Gastroesophageal sphincter (tissue), 4 donors: ENCODE measurements around the gene B4GALT6. TPM values are rescaled to one million over a fixed set of nuclear protein-coding genes. Genes with fewer than 3 reads are reported as not detected.

Experiments used
- ATAC-seq: fragments of 150-250 bp; one replicate; pipeline ENCODE4 v1.9.1; 2016; ENCODE audit warnings: mild to moderate bottlenecking, moderate library complexity
- H3K27ac ChIP-seq, 4 donors: fragments of 200-600 bp; sonication (generic) in 3 of 4; 1 replicate in 3 of 4; 2 replicates in 1 of 4; pipeline ENCODE4 v1.5.1; 2016 to 2019
- H3K27me3 ChIP-seq: fragments of 200-600 bp; sonication (generic); one replicate; pipeline ENCODE4 v1.5.1; 2019
- H3K36me3 ChIP-seq, 2 donors: fragments of 200-600 bp; sonication (generic); one replicate each; pipeline ENCODE4 v1.5.1; 2019; ENCODE audit warnings: control low read depth in 1 of 2
- H3K4me1 ChIP-seq, 3 donors: fragments of 200-600 bp; sonication (generic); 1 replicate in 2 of 3; 2 replicates in 1 of 3; pipeline ENCODE4 v1.5.1; 2016 to 2019; ENCODE audit warnings: control low read depth in 2 of 3
- H3K4me3 ChIP-seq, 2 donors: fragments of 200-600 bp; sonication (generic); one replicate each; pipeline ENCODE4 v1.5.1; 2019; ENCODE audit warnings: mild to moderate bottlenecking in 1 of 2, moderate library complexity in 1 of 2
- H3K9me3 ChIP-seq, 3 donors: fragments of 200-600 bp; sonication (generic); one replicate each; pipeline ENCODE4 v1.5.1; 2017 to 2019; ENCODE audit warnings: control low read depth in 2 of 3
- EP300 ChIP-seq: sonication (generic); formaldehyde crosslinking; IDR thresholded peaks from one replicate; pipeline ENCODE4 v1.6.1; 2017; ENCODE audit warnings: antibody characterized with exemption, mild to moderate bottlenecking
- POLR2A ChIP-seq, 2 donors: fragments of 450-650 bp; IDR thresholded peaks; one replicate each; pipeline ENCODE4 v1.6.1; 2017; ENCODE audit warnings: antibody characterized with exemption in 2 of 2, mild to moderate bottlenecking in 2 of 2, moderate library complexity in 1 of 2
- POLR2AphosphoS5 ChIP-seq: sonication (generic); formaldehyde crosslinking; IDR thresholded peaks from one replicate; pipeline ENCODE4 v1.6.1; 2017; ENCODE audit warnings: antibody characterized with exemption
- WGBS, 2 donors: methylation state at CpG; one replicate each; pipeline ENCODE4 v1.1.5; 2018; ENCODE audit warnings: low coverage in 1 of 2; 5-methylcytosine and 5-hydroxymethylcytosine counted together
- total RNA-seq, 4 donors: library from RNA; depleted of rRNA; stranded (reverse); fragments of >200 nt; gene quantifications; one replicate each; pipeline ENCODE4 v1.1.0, GENCODE V29; 2016
- TF ChIP-seq, protein P1 (sequence below), 4 experiments: fragments of 200-600 bp in 2 of 4; fragments of 450-650 bp in 2 of 4; sonication (generic) in 1 of 4; IDR thresholded peaks; one replicate each; pipeline ENCODE4 v1.5.1; 2017 to 2019; ENCODE audit warnings: antibody characterized with exemption in 4 of 4, mild to moderate bottlenecking in 2 of 4, moderate library complexity in 2 of 4

Gene B4GALT6
- total RNA-seq, 4 donors from 2014 or later = 3.0 to 12.0 (median 5.8) TPM

DNA sequence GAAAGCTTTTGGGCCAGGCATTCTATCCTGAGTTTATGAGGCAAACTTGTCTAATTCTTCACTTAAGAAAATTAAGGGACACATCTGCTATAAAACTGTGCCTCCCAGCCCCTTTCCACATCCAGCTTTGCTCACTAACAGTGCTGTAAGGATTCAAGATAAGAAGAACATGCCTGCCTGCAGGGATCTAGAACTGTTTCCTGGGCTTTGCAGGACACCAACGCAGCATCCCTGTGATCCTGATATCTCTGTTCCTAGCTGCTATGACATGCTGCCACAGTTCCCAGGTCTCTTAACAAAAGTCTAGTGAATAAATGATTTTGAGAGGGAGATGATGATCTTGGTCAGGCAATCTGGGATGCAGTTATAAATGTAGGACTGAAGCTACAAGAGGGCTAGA, 12.4 kb downstream of the B4GALT6 start:
- H3K4me1 ChIP-seq = peaks cover 0 to 12% (median 0%) of the 10 kb centered on the region in 3 donors
- no peaks in the 10 kb centered on the region for H3K9me3 ChIP-seq
- H3K27me3 ChIP-seq = no peaks in the 10 kb centered on the region
- H3K4me3 ChIP-seq = no peak overlapping the region
- H3K36me3 ChIP-seq = no peaks in the 10 kb centered on the region
- no peak for ATAC-seq
- no peak for TF ChIP-seq POLR2A (IDR thresholded peaks at IDR 0.05)
- TF ChIP-seq, protein P1, sequence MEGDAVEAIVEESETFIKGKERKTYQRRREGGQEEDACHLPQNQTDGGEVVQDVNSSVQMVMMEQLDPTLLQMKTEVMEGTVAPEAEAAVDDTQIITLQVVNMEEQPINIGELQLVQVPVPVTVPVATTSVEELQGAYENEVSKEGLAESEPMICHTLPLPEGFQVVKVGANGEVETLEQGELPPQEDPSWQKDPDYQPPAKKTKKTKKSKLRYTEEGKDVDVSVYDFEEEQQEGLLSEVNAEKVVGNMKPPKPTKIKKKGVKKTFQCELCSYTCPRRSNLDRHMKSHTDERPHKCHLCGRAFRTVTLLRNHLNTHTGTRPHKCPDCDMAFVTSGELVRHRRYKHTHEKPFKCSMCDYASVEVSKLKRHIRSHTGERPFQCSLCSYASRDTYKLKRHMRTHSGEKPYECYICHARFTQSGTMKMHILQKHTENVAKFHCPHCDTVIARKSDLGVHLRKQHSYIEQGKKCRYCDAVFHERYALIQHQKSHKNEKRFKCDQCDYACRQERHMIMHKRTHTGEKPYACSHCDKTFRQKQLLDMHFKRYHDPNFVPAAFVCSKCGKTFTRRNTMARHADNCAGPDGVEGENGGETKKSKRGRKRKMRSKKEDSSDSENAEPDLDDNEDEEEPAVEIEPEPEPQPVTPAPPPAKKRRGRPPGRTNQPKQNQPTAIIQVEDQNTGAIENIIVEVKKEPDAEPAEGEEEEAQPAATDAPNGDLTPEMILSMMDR (IDR thresholded peaks at IDR 0.05) = no peak
- TF ChIP-seq EP300 = no peak
- no peak for TF ChIP-seq POLR2AphosphoS5
- H3K27ac ChIP-seq = no peak overlapping the region
- WGBS, 2 donors = 100% methylated on average over 1 of the region's 1 CpG; no CpG with 5 or more reads in 1 of the 2 donors

DNA sequence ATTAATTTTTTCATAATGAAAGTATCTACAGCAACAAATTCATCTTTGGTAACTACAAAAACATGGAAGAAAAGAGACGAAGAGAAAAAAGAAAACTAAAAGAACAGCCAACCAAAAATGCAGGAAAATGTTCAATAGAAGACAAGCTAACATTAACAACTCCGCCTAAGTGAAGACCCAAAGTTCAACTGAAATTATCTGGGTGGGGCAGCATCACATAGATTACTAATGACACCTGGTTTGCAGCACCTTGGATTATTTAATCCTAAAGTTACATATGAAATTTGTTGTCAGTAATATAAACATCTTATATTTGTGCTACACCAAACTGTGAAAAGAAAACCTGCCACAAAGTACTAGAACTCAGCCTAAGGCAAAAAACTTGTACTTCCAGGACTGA, 14.8 kb downstream of the B4GALT6 start:
- TF ChIP-seq POLR2AphosphoS5 (no peak), POLR2A (IDR thresholded peaks at IDR 0.05) (no peak), EP300 (no peak)
- TF ChIP-seq, protein P1 (IDR thresholded peaks at IDR 0.05) = no peak

DNA sequence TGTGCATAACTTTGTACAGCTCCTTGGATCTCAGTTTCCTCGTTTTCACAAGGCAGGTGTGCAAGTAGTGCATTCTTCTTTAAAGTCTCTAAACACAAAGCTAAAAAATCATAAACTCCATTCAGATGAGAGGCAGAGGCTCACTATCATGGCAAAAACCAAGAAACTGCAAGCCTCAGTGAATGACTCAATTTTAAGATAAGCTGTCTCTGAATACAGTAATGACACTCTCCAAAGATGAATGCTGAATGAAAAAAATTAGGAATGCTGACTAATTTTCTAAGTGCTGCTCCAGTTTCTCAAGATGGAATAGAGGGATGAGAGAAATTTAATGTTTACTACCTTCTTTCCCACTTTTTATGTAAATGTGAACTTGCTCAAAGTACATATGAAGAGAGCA, 17.2 kb downstream of the B4GALT6 start:
- H3K36me3 ChIP-seq = no peaks in the 10 kb centered on the region
- H3K27me3 ChIP-seq = no peaks in the 10 kb centered on the region
- no peak overlapping the region for H3K27ac ChIP-seq
- 45 to 80% methylated on average over 1 of the region's 1 CpG for WGBS, 2 donors
- TF ChIP-seq POLR2AphosphoS5 (no peak), POLR2A (IDR thresholded peaks at IDR 0.05) (no peak), EP300 (no peak)
- TF ChIP-seq, protein P1 (IDR thresholded peaks at IDR 0.05) = no peak
- no peak overlapping the region for H3K4me3 ChIP-seq
- no peaks in the 10 kb centered on the region for H3K9me3 ChIP-seq
- no peak for ATAC-seq
- H3K4me1 ChIP-seq = no peaks in the 10 kb centered on the region

More for the DNA sequence above, 14.8 kb downstream of the B4GALT6 start:
- H3K4me3 ChIP-seq = no peak overlapping the region
- no peaks in the 10 kb centered on the region for H3K36me3 ChIP-seq
- peaks cover 0 to 12% (median 0%) of the 10 kb centered on the region in 3 donors for H3K4me1 ChIP-seq
- WGBS, 2 donors = 96 to 100% methylated on average over 1 to 2 of the region's 2 CpGs
- no peak overlapping the region for H3K27ac ChIP-seq
- ATAC-seq = no peak
- H3K9me3 ChIP-seq = no peaks in the 10 kb centered on the region
- H3K27me3 ChIP-seq = no peaks in the 10 kb centered on the region

DNA sequence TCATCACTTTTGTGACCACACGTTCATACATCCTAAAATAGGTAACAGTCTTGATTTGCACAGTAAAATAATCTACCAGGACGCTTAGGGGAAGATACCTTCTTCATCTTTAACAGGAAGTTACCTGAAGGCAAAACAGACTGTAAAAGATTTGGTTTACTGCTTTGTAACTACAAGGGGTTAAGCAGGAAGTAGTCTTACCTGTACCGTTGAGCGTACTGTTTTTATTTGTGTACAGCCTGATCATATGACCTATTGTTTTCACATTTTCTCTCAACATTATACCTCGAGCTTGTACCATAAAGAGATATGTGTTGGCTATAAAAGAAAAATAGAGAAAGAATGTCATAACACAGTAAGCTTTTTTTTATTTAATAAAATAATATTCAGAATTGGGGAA, 18.3 kb downstream of the B4GALT6 start:
- Histone ChIP-seq H3K36me3 (no peaks in the 10 kb centered on the region), H3K27me3 (no peaks in the 10 kb centered on the region), H3K4me1 (no peaks in the 10 kb centered on the region), H3K4me3 (no peak overlapping the region), H3K9me3 (no peaks in the 10 kb centered on the region), H3K27ac (no peak overlapping the region)
- WGBS, 2 donors = 80 to 84% methylated on average over 5 of the region's 5 CpGs
- no peak for ATAC-seq
- TF ChIP-seq EP300 (no peak), POLR2A (IDR thresholded peaks at IDR 0.05) (no peak), POLR2AphosphoS5 (no peak)
- TF ChIP-seq, protein P1 (IDR thresholded peaks at IDR 0.05) = no peak

GRCh38 chr18:31664101-31664500, 20.3 kb downstream of the B4GALT6 start:
- no peaks in the 10 kb centered on the region for H3K9me3 ChIP-seq
- no peak overlapping the region for H3K4me3 ChIP-seq
- no peaks in the 10 kb centered on the region for H3K27me3 ChIP-seq
- no peak for ATAC-seq
- TF ChIP-seq POLR2AphosphoS5 = no peak
- TF ChIP-seq POLR2A (IDR thresholded peaks at IDR 0.05) = no peak
- TF ChIP-seq EP300 = no peak
- TF ChIP-seq, protein P1 (IDR thresholded peaks at IDR 0.05) = no peak
- no peaks in the 10 kb centered on the region for H3K4me1 ChIP-seq
- no peak overlapping the region for H3K27ac ChIP-seq
- H3K36me3 ChIP-seq = no peaks in the 10 kb centered on the region
- WGBS, 2 donors = 83 to 100% methylated on average over 1 of the region's 1 CpG
